HG02798 (cell line): Measurements from ENCODE around the gene VAV3.
A peak's percentile ranks its signal among the peaks of the same experiment; 100 is the strongest.

Source experiments
- ATAC-seq: cut with Tn5 transposase; IDR thresholded peaks from one replicate; pipeline ENCODE4 v1.9.1; 2021; ENCODE audit warnings: mild to moderate bottlenecking; ENCODE audit not compliant: unreplicated experiment, poor library complexity

Gene VAV3

DNA sequence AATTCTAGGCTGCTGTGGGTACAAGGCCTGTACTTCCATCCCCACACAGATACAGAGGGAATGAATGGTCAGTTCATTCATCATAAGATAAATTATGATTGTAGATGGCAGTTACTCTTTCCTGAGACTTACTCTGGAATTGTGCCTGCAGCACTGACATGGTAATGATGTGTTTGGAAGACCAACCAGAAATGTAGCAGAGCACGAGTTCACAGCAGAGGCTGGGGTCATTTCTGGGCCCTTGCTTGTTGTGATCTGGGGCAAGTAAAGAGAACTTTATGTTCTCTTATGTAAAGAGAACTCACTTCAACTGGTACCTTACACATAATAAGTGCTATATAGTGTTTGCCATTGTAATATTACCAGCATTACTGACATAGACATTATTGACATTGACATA, 412.2 kb downstream of the VAV3 start:
- ATAC-seq, result no peak

DNA sequence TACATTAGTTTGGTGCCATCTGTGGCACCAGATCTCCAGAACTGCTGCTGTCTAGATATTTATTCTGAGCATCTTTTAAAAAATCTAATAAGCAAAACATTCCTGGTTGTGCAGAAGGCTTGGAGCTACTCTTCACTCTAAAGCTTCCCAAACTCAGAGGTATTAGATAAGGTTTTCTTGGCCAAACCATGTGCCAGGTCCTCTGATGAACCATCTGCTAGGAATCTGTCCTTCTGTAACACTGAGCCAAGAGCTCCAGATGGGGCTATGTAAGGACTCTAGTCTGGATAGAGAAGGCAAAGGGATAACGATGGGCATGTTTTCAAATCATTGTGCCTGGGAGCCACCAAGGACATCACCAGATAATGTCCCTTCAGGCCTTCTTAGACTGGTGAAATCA, 413.5 kb downstream of the VAV3 start:
- ATAC-seq, result no peak

DNA sequence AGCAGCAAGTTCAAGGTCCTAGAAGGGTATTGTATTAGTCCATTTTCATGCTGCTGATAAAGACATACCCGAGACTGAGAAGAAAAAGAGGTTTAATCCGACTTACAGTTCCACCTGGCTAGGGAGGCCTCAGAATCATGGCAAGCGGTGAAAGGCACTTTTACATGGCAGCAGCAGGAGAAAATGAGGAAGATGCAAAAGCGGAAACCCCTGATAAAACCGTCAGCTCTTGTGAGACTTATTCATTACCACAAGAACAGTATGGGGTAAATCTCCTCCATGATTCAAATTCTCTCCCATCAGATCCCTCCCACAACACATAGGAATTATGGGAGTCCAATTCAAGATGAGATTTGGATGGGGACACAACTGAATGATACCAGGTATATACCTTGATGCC, 414.6 kb downstream of the VAV3 start:
- ATAC-seq, result no peak

DNA sequence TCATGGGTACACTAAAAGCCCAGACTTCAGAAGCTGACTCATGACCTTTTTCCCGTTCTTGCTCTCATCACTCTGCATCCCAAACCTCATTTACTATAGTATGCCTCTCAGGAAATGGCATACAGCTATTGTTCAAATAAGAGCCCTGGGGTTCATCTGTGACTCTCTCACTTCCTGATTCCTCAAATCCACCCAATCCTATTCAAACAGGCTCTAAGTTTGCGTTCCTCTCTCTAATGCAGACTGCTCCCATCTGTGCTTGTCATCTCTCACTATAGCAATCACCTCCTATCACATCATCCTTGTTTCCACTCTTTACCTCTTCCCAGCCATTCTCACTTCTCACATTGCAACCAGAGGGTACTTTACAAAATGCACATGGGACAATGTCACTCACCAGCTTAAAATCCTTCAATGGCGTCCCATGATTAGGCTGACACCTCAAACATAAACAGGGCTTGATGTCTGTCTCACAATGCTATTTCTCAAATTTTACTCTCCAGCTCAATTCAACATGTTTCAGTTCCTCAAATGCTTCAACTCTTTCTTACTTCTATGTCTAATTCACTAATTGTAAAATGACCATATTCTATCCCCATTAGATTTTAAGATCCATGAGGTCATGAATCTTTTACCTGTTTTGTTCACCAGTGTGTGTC, 415.7 kb downstream of the VAV3 start:
- no peak for ATAC-seq

DNA sequence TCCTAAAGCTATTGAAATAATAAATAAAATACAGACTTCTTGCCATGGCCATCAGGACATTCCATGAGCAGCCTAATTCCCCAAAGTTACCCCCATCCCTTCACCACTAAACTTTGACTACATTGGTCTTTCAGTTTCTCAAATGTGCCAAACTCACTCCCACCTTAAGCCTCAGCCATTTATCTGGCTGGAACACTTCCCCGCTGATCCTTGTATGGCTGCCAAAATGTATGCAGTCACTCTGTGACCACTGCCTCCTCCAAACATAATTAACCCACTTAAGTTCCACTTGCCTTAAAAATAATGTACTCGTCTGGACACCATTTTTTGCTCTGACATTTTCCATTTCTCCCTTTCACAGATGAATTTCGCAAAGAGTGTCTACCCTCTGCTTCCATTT, 416.7 kb downstream of the VAV3 start:
- ATAC-seq, result no peak

DNA sequence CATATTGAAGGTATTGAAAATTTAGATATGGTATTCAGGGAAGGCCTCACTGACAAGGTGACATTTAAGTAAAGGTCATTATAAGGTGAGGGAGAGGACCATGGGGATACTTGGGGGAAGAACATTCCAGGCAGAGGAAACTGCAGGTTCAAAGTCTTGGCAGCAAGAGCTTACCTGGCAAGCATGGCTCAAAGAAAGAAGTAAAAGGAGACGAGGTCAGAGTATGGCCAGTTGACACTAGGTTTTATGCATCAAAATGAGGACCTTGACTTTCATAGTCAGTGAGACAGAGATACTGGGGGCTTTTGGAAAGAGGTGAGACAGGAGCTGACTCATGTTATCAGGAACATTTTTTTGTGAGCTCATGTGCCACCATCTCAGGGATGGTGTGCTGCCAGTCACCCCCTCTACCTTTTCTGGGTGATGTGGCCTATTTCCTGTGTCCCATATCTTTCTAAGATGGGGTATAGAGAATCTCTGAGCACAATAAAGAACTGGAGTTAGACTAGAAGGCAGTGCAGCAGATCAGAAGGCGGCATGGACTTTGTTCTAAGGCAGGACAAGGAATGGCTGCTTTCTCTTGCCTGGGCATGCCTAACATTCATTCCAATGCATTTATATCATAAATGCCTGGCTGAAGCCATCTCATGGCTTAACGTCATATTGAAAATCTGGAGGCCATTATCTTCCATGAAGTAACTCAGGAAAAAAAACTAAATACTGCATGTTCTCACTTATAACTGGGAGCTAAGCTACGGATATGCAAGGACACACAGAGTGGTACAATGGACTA, 417.4 kb downstream of the VAV3 start:
- ATAC-seq, result no peak

DNA sequence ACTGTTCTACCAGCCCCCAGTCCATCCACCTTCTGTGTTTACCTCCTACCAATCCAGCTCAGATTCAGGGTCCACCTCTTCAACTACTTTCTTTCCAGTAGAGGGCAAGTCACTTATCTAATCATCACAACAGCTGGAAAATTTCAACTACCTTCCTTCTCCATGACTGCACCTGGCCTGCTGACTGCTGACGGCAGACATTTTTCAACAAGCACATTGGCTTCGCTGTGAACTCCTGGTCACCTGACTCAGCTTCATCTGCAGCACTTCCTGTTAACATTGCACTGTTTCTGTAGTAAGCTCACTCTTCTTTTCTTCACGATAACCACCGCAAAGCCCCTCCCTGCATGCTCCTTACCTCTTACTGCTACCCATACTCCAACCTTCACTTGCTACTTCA, 418.4 kb downstream of the VAV3 start:
- no peak for ATAC-seq

DNA sequence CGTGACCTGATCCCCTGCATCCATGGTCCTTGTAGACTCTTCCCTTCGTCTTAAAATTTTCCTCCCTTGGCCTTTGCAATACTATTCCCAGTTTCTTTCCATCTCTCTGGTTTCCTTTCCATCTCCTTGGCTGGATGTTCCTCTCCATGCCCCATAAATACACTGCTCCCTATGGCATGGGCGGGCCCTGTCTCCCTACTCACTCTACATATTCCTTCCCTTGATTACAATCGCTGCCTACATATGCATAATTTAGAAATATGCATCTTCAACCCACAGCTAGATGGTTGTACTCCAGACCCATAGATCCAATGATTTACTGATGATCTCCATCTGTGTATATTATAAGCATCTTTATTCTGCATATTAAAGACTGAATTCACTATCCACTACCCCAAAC, 419.1 kb downstream of the VAV3 start:
- ATAC-seq, result no peak

DNA sequence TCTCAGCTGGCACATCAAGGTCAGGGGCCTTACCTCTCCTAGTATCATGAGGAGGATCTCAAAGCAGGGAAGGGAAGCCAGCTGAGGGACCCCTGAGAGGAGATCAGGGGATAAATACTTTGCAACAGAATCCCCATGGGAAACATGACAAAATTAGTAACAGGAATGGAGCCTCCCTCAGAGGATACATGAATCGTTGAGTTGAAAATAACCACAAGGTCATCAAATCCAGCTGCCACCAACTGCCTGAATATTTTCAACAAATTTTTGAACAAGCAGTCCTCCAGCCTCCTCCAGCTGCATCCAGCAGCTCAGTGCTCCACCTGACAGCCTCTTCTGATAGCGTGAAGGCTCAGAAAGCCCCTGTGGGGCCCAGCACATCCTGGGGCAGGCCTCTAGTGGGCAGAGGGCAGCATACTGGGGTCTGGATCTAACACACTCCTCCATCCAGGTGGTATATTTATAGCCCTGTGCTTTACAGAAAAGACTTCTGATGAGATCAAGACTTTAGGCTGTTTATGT, 419.9 kb downstream of the VAV3 start:
- no peak for ATAC-seq

DNA sequence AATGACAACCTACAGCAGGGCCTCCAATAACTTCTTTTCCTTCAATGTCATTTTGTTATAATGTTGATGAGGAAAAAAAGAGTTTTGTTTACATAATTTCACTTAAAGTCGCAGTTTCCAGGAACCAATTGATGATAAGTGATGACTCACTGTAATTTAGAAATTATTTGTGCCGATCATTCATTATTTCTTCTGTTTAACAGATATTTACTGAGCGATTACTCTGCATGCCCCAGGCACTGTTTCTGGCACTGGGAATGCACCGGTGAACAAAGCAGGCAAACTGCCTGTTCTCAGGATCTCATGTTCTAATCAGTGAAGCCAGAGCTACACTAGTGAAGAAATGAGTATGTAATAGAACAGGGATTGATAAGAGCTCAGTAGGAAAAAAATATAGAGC, 420.7 kb downstream of the VAV3 start:
- no peak for ATAC-seq

DNA sequence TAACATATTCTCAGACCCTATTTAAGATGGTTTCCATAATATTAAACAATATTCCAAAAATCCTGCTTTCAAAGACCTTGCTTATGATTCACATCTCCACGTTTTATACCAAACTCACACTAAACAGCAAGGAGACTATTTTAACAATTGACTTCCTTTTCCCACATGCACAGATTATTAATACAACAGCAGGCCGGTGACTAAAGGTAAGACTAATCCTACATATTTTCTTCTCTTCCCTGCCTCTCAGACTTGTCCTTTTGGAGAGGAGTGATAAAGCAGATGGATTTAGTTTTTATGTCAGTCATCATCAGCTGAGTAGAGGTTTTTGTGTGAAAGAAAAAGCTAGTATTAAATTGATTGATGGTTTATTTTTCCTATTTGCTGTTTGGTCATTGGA, 423.6 kb downstream of the VAV3 start:
- ATAC-seq, result no peak

DNA sequence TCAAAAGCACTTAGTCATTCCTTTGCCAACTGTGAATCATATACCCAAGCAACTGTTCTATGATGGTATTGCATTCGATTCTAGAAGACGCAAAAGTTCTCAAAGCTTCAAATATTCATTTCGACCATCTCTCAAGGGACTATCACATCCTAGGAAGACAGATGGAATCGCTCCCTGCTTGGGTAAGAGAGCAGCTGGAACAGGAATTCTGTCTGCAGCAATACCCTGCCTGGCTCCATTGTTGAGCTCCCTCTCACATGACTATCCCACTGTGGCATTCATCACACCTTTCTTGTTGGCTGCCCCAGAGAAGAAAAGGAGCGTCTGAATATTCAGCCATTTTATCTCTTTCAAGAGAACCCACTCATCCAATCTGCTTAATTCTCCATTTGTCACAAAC, 426.5 kb downstream of the VAV3 start:
- ATAC-seq, result no peak

DNA sequence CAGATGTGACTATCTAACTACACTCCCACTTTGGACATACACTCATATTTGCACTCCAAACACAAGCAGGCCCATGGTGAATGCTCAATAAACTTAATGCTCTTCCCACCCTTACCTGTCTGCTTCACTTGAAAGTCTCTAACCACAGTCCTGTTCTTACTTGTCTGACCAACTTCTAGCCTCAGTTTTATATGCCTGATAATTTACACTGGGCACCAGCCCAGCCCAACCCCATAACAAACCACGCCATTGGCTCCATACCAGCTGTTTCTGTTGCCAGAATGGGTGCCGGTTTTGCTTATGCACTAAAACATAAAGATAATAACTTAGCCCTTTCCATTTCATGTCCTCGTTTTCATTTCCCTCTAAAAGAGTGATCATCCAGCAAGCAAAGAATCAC, 428.7 kb downstream of the VAV3 start:
- no peak for ATAC-seq

DNA sequence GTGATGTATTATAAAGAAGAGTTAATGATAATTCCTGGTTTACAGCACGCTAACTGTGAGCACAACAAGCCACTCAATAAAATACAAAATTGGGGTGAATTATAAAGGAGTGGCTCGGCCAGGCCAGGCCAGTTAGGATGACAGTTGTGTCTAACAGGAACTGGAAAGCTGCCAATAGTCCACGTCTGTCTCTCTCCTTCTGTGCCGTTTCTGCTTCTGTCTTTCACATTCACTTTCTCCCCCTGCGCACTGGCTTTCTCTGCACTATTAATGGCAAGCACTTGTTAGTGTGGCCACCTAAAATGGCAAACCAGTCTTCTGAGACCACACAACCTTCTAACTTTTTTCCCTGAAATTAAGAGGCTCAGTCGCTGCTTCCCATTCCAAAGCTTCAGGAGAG, 429.9 kb downstream of the VAV3 start:
- ATAC-seq, result peak; percentile 87

DNA sequence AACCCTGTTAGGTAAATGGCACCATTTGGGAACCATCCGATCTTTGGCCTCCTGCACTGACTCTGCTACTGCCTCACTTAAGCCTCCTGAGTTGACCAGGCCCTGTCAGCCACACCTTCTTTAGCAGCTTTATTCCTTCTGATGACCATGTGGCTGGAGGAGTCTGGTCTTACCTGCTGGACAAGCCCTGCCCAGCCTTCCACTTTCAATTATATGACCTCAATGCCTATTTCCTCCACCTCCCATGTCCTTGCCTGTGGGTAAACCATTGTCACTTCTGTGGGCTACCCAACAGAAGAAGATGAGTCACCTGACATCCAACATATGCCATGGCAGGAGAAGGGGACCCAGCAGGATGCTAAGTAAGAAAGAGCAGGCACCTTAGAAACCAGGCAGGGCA, 430.3 kb downstream of the VAV3 start:
- no peak for ATAC-seq

DNA sequence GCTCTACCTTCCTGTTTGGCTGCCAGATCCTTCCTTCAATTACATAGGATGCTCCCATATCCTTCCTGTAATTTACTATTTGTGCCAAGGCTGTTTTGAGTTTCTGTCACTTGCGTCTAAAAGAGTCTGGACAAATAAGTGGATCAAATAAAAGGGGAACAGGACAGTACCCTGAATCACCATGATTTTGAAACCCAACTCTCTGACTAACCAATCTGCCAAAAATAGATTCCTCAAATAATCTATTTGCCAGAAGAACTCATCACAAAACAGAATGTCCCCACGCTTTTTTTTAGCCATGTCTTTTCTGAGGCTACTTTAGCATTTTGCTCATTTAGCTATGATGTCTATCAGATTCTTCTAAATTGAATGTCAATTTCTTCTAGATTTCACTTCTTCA, 431.5 kb downstream of the VAV3 start:
- ATAC-seq, result no peak

DNA sequence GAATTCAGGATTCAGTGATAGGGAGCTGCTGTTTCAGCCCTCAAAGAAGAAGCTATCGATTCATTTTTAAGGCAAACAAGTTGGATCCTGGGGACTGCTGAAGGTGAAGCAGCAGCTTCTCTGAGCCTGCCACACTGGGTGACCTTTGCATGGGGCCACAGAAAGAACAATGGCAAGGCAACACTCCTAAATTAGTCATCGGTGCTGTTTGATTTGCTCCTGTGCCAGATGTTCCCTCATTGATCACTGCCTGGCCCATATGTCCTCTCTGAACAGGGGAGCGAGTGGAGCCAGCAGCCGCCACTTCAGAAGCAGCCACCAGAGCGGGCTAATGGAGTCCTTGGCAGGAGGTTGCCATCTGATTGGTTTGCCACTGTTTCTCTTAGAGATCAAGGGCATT, 432.7 kb downstream of the VAV3 start:
- ATAC-seq, result no peak

DNA sequence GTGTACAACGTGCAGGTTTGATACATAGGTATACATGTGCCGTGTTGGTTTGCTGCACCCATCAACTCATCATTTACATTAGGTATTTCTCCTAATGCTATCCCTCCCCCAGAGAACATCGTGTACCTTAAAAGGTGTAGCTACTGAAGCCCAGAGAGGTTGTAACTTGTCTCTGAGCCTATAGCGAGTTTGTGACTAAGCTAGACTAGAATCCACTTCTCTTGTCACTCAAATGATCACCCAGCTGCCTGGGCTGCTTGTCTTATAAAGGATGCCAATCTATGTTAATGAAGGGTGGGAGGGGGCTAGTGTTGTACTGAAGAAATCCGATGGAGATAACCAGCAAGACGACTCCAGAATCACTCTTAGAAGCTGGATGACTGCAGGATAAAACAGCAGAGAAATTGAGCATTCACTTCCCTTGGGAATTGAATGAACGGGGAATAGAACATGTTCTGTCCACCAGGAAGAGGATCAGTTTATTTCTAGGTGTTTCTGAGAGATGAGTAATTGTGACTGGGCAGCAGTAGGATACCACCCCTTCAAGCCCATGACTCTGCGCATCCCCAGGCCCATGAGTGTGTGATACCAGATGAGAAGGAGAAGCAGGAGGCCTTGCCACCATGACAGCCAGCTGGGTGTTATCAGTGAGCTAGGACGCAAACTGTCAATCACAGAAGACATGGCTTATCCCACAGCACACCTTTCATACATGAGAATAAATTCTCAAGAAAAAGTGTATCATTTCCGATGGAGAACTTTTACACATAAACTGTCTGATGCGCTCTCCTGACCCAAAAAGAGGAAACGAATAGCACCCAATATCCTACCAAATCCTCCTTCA, 433.7 kb downstream of the VAV3 start:
- no peak for ATAC-seq

DNA sequence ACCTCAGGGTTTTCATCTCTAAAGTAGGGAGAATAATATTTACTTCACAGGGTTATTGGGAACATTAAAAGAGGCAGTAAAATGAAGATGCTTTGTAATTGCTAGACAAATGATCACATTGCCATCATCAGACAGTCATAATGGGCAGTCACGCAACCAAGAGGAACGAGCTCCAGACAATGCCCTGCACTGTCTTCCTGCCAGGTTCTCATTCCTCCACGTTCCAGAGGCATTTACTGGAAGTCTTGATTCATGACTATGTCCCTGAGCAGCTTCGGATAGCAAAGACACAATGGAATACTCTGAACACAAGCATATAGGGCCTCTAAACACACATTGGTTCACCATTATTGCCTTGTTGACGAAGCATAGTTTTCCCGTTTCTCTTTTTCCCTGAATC, 434.4 kb downstream of the VAV3 start:
- ATAC-seq, result no peak

DNA sequence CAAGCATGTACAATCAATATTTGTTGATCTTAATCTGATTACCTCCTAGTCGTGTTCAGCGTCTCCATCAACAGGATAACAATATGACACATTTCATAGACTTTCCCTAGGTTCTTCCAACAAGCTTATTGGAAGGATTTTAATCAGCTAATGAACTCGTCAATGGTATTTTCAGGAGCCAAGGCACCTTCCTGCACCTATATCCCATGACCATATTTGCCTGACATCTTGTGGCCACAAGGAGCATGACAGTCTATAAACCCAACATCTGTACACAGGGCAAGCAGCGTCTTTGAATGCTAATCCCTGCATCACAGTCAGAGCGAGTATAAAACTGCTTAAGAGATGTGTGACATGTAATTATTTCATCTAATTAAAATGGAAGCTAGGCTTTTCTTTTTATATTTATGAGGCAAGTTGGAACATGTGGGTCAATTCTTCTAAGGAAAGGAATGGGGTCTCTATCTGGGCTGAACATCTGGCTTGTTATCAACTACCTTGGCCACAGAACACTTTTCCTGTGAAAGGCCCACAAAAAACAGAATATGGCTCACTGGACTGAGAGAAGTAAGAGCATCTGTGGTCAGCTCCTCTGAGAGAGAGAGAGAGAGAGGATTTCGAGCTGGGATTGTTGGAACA, 435.4 kb downstream of the VAV3 start:
- ATAC-seq, result peak; percentile 98
